CD4-positive, alpha-beta T cell treated with Interleukin-15 for 1 hour (primary cell): ENCODE data around the gene NCAM1.

Source experiments
- DNase-seq: peaks from one replicate; pipeline ENCODE4 v3.0.0-alpha.2; 2020

NCAM1 gene

DNA sequence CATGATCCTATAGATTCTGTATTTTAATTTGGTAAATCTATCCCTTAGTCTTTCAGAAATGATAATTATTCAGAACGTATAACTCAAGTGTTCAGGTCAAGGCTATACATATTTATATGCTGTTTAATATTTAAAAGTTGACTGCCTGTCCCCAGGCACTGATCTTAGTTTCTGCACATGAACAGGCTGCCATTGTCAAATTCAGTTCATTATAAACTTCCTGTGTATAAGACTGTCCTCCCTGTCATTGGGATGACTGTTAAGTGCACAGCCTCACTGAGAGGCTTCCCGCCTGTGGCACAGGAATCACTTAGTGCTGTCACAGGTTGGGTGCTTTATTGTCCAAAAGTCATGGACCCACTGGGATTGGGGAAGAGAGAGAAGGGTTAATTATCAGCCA, 261.0 kb downstream of the NCAM1 start:
- no peak for DNase-seq

GRCh38 chr11:113234888-113235287, 273.7 kb downstream of the NCAM1 start:
- no peak for DNase-seq

DNA sequence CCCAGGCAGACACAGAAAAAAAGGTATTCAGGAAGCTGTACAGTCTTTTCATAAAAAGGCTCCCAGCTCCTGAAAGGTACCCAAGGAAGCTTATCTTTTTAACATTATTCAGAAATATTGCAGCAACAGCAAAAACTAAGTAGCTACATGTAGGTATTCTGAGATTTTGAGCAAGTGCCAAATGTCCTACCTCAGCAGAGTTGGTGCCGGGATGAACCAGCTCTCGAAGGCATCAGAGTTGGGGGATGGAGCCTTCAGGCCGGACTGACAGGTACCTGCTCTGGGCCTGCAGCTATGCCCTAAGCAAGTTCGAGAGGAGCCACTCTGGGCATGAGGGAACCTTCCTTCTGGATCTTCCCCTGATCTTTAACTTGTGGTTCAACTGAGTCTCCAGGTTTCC, 276.0 kb downstream of the NCAM1 start:
- no peak for DNase-seq

DNA sequence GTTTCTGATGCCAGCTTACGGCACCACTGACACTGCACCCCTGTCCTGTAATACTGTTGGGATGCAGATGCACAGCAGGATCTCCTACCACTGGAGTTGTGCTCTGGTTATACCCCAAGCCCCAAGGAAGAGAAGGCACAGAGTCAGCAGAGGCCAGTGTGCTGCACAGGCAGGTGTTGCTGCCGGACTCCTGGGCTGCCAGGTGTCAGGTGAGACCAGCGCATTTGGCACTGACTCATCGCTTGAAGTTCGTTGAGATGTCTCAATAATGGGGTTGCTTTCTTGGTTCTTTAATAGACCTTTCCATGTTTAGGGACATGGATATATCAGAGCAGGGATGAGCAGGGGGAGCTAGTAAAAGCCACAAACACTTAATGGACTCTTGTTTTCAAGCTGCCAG, 277.5 kb downstream of the NCAM1 start:
- DNase-seq: no peak

DNA sequence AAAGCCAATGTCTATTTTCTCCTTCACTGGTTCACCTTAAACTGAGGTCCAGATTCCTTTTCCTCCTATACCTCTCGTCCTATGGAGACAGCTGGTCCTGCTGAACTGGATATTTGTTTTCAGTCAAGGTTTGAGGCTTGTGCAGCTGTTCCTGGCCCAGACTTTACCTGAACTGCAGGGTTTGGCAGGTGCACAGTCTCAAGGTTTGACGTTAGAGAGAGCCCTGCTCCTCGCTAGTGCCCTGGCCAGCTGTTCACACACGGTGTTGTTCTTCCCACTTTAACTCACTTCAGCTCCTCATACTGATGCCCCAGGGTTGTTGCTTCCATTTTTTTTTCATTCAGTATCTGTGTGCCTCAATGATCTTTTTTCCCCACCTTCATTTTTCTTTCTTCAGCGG, 279.2 kb downstream of the NCAM1 start:
- DNase-seq: no peak

GRCh38 chr11:113240790-113241635, 279.8 kb downstream of the NCAM1 start:
- DNase-seq: no peak

GRCh38 chr11:113241636-113242054, 280.4 kb downstream of the NCAM1 start:
- DNase-seq: no peak

DNA sequence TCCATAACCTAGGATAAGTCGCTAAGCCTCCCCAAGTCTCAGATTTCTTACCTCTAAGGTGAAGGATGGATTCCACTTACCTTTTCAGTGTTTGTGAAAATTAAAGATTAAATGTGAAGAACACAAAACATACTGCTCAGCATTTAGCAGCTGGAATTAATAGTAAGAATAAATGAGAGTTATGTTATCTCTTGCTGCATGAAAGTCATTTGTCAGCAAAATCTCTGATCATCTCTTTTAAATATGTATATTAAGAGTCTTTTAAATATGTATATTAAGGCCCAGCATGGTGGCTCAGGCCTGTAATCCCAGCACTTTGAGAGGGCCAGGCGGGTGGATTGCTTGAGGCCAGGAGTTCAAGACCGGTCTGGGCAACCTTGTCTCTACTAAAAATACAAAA, 280.8 kb downstream of the NCAM1 start:
- no peak for DNase-seq

- no peak for DNase-seq
Observed at GRCh38 chr11:113242767-113243397, 281.7 kb downstream of the NCAM1 start.

DNA sequence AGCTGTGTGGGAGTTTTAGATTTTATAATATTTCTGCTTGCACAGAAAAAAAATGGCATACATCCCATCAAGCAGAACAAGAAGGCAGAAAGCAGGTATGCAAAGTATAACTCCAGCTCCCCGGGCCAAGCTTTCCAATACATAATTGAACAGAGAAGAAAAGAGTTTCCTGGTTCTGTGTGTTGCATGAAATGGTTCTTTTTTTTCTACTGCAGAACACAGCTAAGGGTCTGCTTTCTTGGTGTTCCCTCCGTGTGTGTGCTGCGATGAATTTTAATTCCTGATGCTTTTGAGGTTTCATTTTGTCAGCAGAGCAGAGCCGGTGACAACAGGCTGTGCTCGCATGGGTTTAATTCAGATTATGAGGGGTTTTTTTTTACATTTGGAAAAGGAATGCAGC, 282.5 kb downstream of the NCAM1 start:
- DNase-seq: no peak

DNA sequence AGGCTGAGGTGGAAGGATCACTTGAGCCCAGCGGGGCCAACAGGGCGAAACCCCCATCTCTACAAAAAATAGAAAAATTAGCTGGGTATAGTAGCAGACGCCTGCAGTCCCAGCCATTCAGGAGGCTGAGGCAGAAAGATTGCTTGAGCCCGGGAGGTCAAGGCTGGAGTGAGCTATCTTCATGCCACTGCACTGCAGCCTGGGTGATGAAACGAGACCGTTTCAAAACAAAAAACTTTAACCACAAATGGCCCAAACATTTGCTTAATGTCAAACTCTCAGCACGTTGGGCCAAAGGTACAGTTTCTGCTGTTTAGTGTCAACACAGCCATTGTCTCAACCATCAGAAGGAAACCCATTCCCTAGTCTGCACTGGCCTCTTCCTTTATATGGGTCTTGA, 284.0 kb downstream of the NCAM1 start:
- DNase-seq: no peak

- no peak for DNase-seq
Observed at GRCh38 chr11:113247221-113247620, 286.0 kb downstream of the NCAM1 start.

GRCh38 chr11:113247966-113248365, 286.7 kb downstream of the NCAM1 start:
- DNase-seq: no peak

- DNase-seq: no peak
Observed at GRCh38 chr11:113248702-113249490, 287.7 kb downstream of the NCAM1 start.

GRCh38 chr11:113249491-113249763, 288.2 kb downstream of the NCAM1 start:
- no peak for DNase-seq

DNA sequence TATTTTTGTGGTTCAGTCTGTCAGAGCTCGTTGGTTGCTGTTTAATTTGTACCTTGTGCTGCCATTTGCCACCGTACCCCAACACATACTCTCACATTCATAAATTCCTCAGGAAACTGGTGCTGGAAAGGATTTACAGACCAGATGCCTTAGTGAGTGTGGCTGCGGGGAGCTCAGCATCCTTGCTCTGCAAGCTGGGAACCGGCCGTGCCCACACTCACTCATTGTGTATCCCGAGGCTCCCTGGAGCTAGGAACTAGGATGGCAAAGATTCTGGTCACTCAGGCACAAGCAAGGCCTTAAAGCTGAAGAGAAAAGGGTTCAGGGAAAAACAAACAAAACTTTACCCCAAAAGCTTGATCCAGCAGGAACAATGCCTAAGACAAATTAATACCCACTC, 288.6 kb downstream of the NCAM1 start:
- no peak for DNase-seq

GRCh38 chr11:113251281-113251680, 290.1 kb downstream of the NCAM1 start:
- DNase-seq: no peak

GRCh38 chr11:113253406-113253805, 292.2 kb downstream of the NCAM1 start:
- DNase-seq: no peak

- no peak for DNase-seq
Observed at GRCh38 chr11:113255096-113255495, 293.9 kb downstream of the NCAM1 start.

DNA sequence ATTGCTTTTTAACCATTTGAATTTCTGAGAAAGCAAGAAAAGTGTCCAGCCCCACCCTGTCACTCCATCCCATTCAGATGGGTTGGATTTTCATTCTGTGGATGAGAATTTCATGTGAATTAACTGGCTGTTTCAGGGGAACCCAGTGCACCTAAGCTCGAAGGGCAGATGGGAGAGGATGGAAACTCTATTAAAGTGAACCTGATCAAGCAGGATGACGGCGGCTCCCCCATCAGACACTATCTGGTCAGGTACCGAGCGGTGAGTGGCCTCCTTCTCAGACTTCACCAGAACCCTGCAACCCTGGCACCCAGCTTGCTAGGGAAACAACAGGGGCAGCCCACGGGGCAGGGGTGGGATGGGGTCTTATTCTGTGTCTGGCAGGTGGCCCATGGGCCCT, 294.5 kb downstream of the NCAM1 start:
- no peak for DNase-seq

GRCh38 chr11:113256431-113257202, 295.4 kb downstream of the NCAM1 start:
- DNase-seq: no peak

- no peak for DNase-seq
Observed at GRCh38 chr11:113260096-113260425, 298.8 kb downstream of the NCAM1 start.

DNA sequence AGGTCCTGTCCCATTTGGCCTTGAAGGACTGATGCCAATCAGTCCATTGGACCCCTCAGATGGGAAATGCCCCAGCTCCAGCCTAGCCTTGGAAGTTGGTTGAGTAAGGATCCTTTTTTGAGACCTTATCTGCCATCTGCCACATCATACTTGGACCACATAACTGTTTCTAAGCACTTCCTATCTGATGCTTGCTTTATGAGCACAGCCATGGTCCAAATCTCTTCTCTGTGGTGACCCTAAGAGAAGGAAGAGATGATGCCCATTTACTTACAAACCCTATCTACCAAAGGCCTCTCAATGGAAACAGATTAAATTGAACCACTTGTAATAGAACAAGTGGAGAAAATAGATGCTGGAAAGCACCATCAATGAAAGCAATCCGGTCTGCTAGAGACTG, 299.3 kb downstream of the NCAM1 start:
- DNase-seq: no peak
